Suprapubic skin (tissue), 4 donors: ENCODE results near the gene HABP4. TPM values are rescaled to one million over a fixed set of nuclear protein-coding genes. Genes with fewer than 3 reads are reported as not detected.

ENCODE experiments used
- DNase-seq, 2 donors: peaks; one replicate each; pipeline ENCODE4 v3.0.0-alpha.2; 2019; ENCODE audit warnings: low spot score in 2 of 2
- H3K27ac ChIP-seq: fragments of 200-600 bp; sonication (generic); one replicate; pipeline ENCODE4 v1.5.1; 2019
- H3K27me3 ChIP-seq: fragments of 200-600 bp; sonication (generic); one replicate; pipeline ENCODE4 v1.5.1; 2019
- H3K36me3 ChIP-seq: fragments of 200-600 bp; sonication (generic); one replicate; pipeline ENCODE4 v1.5.1; 2019
- H3K4me1 ChIP-seq: fragments of 200-600 bp; sonication (generic); one replicate; pipeline ENCODE4 v1.5.1; 2019
- H3K4me3 ChIP-seq: fragments of 200-600 bp; sonication (generic); one replicate; pipeline ENCODE4 v1.5.1; 2019; ENCODE audit warnings: mild to moderate bottlenecking
- H3K9me3 ChIP-seq: fragments of 200-600 bp; sonication (generic); one replicate; pipeline ENCODE4 v1.5.1; 2019
- EP300 ChIP-seq: sonication (generic); formaldehyde crosslinking; IDR thresholded peaks from one replicate; pipeline ENCODE4 v1.6.1; 2017; ENCODE audit warnings: antibody characterized with exemption
- POLR2A ChIP-seq, 2 donors: fragments of 450-650 bp; IDR thresholded peaks; one replicate each; pipeline ENCODE4 v1.6.1; 2017; ENCODE audit warnings: antibody characterized with exemption in 2 of 2, mild to moderate bottlenecking in 2 of 2, moderate library complexity in 2 of 2
- POLR2AphosphoS5 ChIP-seq, 3 donors: sonication (generic); formaldehyde crosslinking; IDR thresholded peaks; one replicate each; pipeline ENCODE4 v1.6.1; 2017; ENCODE audit warnings: antibody characterized with exemption in 3 of 3
- WGBS: methylation state at CpG from one replicate; pipeline ENCODE4 v1.1.5; 2018; 5-methylcytosine and 5-hydroxymethylcytosine counted together
- total RNA-seq, 4 donors: library from RNA; depleted of rRNA; stranded (reverse); fragments of >200 nt; gene quantifications; one replicate each; pipeline ENCODE4 v1.1.0, GENCODE V29; 2016
- TF ChIP-seq, protein P1 (sequence below), 2 donors: fragments of 200-600 bp in 1 of 2; fragments of 450-650 bp in 1 of 2; sonication (generic) in 1 of 2; IDR thresholded peaks; one replicate each; pipeline ENCODE4 v1.5.1; 2016 to 2019; ENCODE audit warnings: antibody characterized with exemption in 2 of 2, mild to moderate bottlenecking in 1 of 2, moderate library complexity in 1 of 2

The HABP4 gene
- total RNA-seq, 4 donors from 2014 or later = 3.9 to 9.2 (median 7.1) TPM

DNA sequence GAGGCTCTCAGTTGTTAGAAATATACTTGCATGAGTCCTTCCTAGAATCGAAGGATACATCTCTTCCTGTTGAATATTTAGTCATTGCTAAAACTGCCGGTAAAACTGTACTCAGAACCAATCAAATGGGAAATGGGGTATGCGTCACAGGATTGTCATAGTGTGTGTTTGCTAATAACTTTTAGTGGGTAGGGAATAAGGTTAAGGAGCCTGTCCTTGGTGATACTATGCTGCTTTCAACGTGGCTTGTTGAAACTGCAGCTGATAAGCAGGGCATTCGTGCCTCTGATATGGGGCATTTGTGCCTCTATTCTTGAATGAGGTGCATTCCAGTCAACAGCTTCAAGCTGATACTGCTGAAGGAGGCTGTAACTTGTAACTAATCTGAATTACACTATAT, 26.6 kb downstream of the HABP4 start:
- 86% methylated on average over 5 of the region's 5 CpGs for WGBS
- TF ChIP-seq EP300 = no peak
- TF ChIP-seq, protein P1, sequence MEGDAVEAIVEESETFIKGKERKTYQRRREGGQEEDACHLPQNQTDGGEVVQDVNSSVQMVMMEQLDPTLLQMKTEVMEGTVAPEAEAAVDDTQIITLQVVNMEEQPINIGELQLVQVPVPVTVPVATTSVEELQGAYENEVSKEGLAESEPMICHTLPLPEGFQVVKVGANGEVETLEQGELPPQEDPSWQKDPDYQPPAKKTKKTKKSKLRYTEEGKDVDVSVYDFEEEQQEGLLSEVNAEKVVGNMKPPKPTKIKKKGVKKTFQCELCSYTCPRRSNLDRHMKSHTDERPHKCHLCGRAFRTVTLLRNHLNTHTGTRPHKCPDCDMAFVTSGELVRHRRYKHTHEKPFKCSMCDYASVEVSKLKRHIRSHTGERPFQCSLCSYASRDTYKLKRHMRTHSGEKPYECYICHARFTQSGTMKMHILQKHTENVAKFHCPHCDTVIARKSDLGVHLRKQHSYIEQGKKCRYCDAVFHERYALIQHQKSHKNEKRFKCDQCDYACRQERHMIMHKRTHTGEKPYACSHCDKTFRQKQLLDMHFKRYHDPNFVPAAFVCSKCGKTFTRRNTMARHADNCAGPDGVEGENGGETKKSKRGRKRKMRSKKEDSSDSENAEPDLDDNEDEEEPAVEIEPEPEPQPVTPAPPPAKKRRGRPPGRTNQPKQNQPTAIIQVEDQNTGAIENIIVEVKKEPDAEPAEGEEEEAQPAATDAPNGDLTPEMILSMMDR (IDR thresholded peaks at IDR 0.05) = no peak
- TF ChIP-seq POLR2A (IDR thresholded peaks at IDR 0.05) = no peak
- no peak for TF ChIP-seq POLR2AphosphoS5 (IDR thresholded peaks at IDR 0.05)
- Histone ChIP-seq H3K27ac (no peak overlapping the region), H3K27me3 (no peaks in the 10 kb centered on the region), H3K4me1 (no peaks in the 10 kb centered on the region), H3K36me3 (peaks cover 25% of the 10 kb centered on the region), H3K4me3 (no peak overlapping the region), H3K9me3 (no peaks in the 10 kb centered on the region)
- DNase-seq = no peak

DNA sequence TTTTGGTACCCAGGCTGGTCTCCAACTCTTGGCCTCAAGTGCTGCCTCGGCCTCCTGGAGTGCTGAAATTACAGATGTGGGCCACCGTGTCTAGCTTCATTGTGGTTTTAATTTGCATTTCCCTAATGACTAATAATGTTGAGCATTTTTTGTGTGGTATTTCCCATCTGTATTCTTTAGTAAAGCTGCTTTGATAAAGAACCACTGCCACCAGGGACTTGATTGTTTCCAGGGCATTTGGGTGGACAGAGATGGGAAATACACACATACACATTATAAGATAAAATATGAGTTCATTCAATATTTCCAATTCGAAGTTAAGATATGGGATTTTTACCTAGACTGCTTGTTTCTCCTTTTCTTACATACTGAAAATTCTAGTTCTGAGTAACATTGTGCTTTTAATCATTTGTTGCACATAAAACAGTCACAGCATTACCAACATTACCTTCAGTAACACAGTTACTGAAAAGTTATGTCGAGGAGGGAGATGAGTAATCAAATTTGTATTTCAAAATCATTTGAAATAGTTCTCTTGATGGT, 28.9 kb downstream of the HABP4 start:
- no peaks in the 10 kb centered on the region for H3K27me3 ChIP-seq
- no peak overlapping the region for H3K4me3 ChIP-seq
- H3K36me3 ChIP-seq = peaks cover 2% of the 10 kb centered on the region
- DNase-seq = no peak
- no peak overlapping the region for H3K27ac ChIP-seq
- no peaks in the 10 kb centered on the region for H3K4me1 ChIP-seq
- WGBS = 63% methylated on average over 4 of the region's 4 CpGs
- TF ChIP-seq POLR2A (IDR thresholded peaks at IDR 0.05) = no peak
- H3K9me3 ChIP-seq = no peaks in the 10 kb centered on the region

DNA sequence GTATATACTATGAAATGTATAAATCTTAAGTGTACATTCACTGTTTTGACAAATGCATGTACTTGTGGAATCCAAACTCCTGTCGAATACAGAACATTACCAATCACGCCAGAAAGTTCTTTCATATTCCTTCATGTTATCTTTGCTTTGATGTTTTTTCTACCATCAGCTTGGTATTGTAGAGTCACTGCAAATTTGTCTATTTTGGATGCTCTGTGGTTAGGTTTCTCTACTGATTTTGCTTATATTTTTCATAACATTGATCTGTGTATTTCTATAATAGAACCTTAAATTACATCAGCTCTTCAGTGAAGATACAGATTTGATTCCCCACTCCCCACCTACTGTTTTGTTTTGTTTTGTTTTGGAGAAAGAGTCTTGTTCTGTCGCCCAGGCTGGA, 30.8 kb downstream of the HABP4 start:
- no peak for DNase-seq
- TF ChIP-seq EP300 (no peak), POLR2A (IDR thresholded peaks at IDR 0.05) (no peak)
- WGBS = 96% methylated on average over 3 of the region's 3 CpGs
- no peaks in the 10 kb centered on the region for H3K27me3 ChIP-seq
- no peak overlapping the region for H3K27ac ChIP-seq
- peaks cover 2% of the 10 kb centered on the region for H3K4me1 ChIP-seq
- H3K9me3 ChIP-seq = no peaks in the 10 kb centered on the region
- peaks cover 10% of the 10 kb centered on the region for H3K36me3 ChIP-seq
- H3K4me3 ChIP-seq = no peak overlapping the region

DNA sequence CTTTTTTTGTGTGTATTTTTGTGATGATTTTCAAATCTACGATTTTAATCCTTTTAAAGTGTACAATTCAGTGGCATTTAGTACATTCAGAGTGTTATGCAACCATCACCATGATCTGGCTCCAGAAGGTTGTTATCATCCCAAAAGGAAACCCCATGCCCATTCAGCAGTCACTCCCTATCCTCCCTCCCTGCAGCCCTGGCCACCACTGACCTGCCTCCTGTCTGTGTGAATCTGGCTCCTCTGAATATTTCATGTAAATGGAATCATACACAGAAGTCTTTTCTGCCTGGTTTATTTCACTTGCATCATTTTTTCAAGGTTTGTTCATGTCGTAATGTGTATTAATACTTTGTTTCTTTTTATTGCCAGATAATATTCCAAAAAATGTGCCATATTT, 32.5 kb downstream of the HABP4 start:
- DNase-seq = no peak
- Histone ChIP-seq H3K4me3 (no peak overlapping the region), H3K27ac (no peak overlapping the region), H3K9me3 (no peaks in the 10 kb centered on the region), H3K27me3 (no peaks in the 10 kb centered on the region), H3K4me1 (peaks cover 16% of the 10 kb centered on the region), H3K36me3 (peaks cover 14% of the 10 kb centered on the region)
- no peak for TF ChIP-seq EP300
- TF ChIP-seq, protein P1 (IDR thresholded peaks at IDR 0.05) = no peak
- TF ChIP-seq POLR2A (IDR thresholded peaks at IDR 0.05) = no peak
- TF ChIP-seq POLR2AphosphoS5 (IDR thresholded peaks at IDR 0.05) = no peak
- WGBS = 99% methylated on average over 2 of the region's 2 CpGs

DNA sequence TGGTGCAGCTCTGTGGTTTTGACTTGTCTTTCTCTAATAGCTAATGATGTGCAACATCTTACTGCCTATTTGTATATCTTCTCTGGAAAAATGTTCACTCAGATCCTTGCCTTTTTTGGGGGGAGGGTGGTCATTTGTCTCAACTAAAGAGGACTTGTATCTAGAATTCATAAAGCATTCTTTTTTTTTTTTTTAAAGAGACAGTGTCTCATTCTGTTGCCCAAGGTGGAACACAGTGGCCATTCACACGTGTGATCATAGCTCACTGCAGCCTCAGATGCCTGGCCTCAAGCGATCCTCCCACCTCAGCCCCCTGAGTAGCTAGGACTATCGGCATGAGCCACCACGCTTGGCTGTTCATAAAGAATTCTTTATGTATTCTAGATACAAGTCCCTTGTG, 33.2 kb downstream of the HABP4 start:
- WGBS = 95% methylated on average over 4 of the region's 4 CpGs
- Histone ChIP-seq H3K36me3 (peaks cover 15% of the 10 kb centered on the region), H3K9me3 (no peaks in the 10 kb centered on the region)

DNA sequence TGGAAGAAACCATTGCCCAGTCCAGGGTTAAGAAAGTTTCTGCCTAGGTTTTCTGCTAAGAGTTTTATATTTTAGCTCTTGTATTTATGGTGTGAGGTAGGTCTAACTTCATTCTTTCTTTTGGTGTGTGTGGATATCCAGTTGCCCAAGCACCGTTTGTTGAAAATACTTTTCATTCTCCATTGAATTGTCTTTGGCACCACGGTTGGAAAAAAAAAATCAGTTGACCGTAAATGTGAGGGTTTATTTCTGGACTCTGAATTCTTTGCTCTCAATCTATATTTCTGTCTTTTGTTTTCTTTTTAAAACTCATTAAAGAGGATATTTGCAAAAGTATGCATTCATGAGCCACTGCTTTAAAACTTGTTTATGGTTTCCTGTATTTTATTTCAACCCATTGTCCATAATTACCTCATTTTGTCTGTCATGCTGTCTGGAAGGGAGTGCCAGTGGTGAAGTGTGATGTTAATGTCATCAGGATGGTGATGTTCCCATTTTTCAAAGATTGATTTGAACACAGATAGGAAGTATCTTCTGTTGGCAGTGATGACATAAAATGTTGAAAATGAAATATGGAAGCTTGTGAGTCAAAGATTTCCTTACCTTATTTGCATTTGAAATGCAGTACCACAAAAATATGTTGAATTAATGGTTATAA, 33.9 kb downstream of the HABP4 start:
- Histone ChIP-seq H3K27me3 (no peaks in the 10 kb centered on the region), H3K36me3 (peaks cover 21% of the 10 kb centered on the region), H3K9me3 (no peaks in the 10 kb centered on the region), H3K4me1 (peaks cover 20% of the 10 kb centered on the region), H3K27ac (no peak overlapping the region), H3K4me3 (no peak overlapping the region)
- DNase-seq = no peak
- 56% methylated on average over 3 of the region's 3 CpGs for WGBS
- TF ChIP-seq POLR2A (IDR thresholded peaks at IDR 0.05) (no peak), POLR2AphosphoS5 (IDR thresholded peaks at IDR 0.05) (no peak), EP300 (no peak)
- TF ChIP-seq, protein P1 (IDR thresholded peaks at IDR 0.05) = no peak

More for the DNA sequence above, 33.2 kb downstream of the HABP4 start:
- TF ChIP-seq, protein P1 (IDR thresholded peaks at IDR 0.05) = no peak
- TF ChIP-seq POLR2AphosphoS5 (IDR thresholded peaks at IDR 0.05) (no peak), POLR2A (IDR thresholded peaks at IDR 0.05) (no peak), EP300 (no peak)
- DNase-seq = no peak
- no peak overlapping the region for H3K4me3 ChIP-seq
- H3K27me3 ChIP-seq = no peaks in the 10 kb centered on the region
- no peak overlapping the region for H3K27ac ChIP-seq
- H3K4me1 ChIP-seq = peaks cover 20% of the 10 kb centered on the region
